ENCODE measurements around the gene PAGR1. TPM values are rescaled to one million over a fixed set of nuclear protein-coding genes. Genes with fewer than 3 reads are reported as not detected.

Gene PAGR1
- total and polyA plus RNA-seq, 9 of the 15 experiments (the other 6 are each of a cell fraction or from before 2014, with no cell fraction given) = 1.4 to 58.2 (median 16.8) TPM

DNA sequence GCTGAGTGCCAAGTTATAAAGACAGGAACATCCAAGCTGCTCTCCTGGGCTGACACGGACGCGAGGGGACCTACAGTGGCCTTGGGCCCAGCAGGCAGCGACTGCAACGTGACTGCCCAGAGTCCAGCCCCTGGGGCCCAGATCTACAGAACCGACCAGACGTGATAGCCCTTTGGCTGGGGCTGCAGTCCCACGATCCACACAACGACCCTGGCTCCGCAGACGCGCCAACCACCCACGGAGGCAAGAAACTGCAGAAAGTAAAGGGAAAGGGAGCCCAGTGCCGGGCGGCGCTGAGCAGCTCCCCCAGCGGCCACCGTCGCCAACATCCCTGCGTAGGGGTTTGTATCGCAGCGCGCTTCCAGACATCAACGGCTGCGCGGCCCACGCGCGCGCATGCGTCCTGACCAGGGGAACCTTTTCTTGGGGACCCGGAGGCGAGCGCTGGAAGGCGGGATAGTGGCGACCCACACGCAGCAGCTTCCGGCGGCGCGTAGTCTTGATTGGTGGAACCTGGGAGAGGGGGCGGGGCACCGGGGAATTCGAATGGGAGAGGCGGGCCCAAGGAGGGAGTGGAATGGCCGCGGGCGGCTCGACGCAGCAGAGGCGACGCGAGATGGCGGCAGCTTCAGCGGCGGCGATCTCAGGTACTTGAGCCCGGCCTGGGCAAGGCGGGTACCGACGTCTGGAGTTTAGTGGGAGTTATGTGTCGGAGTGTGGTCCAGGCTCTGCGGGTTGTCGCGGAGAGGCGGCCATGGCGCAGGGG, 25.6 kb upstream of the PAGR1 start, which contains the start of gene KIF22 (continued):
- TF ChIP-seq NKRF (IDR thresholded peaks at IDR 0.05; ENCODE audit: borderline replicate concordance) (peak; percentile 81), SFPQ (IDR thresholded peaks at IDR 0.05; ENCODE audit: low read depth, low read length) (no peak), NFIX (CRISPR knock-in tag; IDR thresholded peaks at IDR 0.05; ENCODE audit: low read depth) (no peak), HMG20B (CRISPR knock-in tag; IDR thresholded peaks at IDR 0.05) (no peak), CCNT2 (IDR thresholded peaks at IDR 0.05; ENCODE audit: borderline replicate concordance, extremely low read depth, insufficient read length, low read depth, low read length) (peak; percentile 77), MAFG (tag; conservative IDR thresholded peaks at IDR 0.05) (no peak), TBP (optimal IDR thresholded peaks at IDR 0.05; ENCODE audit: low read depth, low read length) (peak; percentile 81), ZNF280B (CRISPR knock-in tag; IDR thresholded peaks at IDR 0.05) (no peak), ELF1 (tag; IDR thresholded peaks at IDR 0.05) (no peak; the same call in 1 of the 2 replicates), FOXK2 (conservative IDR thresholded peaks at IDR 0.05 in 1 of 2, IDR thresholded peaks at IDR 0.05 in 1 of 2; ENCODE audit: low read depth in 2 of 2) (peak; percentile 67 to 85; a peak in 3 of 4 replicates), HNRNPL (IDR thresholded peaks at IDR 0.05; ENCODE audit: low read depth, low read length) (no peak), TRIM28 (IDR thresholded peaks at IDR 0.05) (no peak)
- TF ChIP-seq, protein P1, sequence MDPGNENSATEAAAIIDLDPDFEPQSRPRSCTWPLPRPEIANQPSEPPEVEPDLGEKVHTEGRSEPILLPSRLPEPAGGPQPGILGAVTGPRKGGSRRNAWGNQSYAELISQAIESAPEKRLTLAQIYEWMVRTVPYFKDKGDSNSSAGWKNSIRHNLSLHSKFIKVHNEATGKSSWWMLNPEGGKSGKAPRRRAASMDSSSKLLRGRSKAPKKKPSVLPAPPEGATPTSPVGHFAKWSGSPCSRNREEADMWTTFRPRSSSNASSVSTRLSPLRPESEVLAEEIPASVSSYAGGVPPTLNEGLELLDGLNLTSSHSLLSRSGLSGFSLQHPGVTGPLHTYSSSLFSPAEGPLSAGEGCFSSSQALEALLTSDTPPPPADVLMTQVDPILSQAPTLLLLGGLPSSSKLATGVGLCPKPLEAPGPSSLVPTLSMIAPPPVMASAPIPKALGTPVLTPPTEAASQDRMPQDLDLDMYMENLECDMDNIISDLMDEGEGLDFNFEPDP (CRISPR knock-in tag; IDR thresholded peaks at IDR 0.05) = no peak
- TF ChIP-seq, protein P2, sequence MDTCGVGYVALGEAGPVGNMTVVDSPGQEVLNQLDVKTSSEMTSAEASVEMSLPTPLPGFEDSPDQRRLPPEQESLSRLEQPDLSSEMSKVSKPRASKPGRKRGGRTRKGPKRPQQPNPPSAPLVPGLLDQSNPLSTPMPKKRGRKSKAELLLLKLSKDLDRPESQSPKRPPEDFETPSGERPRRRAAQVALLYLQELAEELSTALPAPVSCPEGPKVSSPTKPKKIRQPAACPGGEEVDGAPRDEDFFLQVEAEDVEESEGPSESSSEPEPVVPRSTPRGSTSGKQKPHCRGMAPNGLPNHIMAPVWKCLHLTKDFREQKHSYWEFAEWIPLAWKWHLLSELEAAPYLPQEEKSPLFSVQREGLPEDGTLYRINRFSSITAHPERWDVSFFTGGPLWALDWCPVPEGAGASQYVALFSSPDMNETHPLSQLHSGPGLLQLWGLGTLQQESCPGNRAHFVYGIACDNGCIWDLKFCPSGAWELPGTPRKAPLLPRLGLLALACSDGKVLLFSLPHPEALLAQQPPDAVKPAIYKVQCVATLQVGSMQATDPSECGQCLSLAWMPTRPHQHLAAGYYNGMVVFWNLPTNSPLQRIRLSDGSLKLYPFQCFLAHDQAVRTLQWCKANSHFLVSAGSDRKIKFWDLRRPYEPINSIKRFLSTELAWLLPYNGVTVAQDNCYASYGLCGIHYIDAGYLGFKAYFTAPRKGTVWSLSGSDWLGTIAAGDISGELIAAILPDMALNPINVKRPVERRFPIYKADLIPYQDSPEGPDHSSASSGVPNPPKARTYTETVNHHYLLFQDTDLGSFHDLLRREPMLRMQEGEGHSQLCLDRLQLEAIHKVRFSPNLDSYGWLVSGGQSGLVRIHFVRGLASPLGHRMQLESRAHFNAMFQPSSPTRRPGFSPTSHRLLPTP (IDR thresholded peaks at IDR 0.05; ENCODE audit: borderline replicate concordance, extremely low read depth, insufficient read length) = no peak

Data from K562 (cell line).